C4-2B (cell line): Measurements from ENCODE around the gene EDIL3.

Source experiments
- H3K27ac ChIP-seq: fragments of 450-650 bp; 2 replicates; pipeline ENCODE4 v1.5.1; 2017
- ZFX ChIP-seq: fragments of 450-650 bp; IDR thresholded peaks from 2 replicates; pipeline ENCODE4 v1.6.1; 2017
- TF ChIP-seq, protein P1 (sequence below): fragments of 450-650 bp; conservative IDR thresholded peaks from 2 replicates; pipeline ENCODE4 v1.5.1; 2017; ENCODE audit warnings: mild to moderate bottlenecking

The EDIL3 gene

DNA sequence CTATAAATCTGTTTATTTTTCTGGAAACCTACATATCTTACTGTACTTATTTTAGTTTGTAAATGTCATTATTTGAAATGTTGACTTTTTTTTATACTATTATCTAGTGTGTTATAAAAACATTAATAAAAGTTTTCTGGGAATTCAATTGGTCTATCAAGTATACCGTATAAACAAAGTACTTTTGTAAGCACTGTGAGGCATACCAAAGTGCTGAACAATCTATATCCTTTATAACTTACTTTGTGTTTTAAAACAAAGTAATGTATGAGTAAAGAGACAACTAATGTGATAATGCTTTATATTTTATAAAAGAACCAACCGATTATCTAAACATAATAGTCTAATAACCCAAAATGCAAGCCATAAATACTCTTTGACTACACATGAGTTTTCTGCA, 23.1 kb downstream of the EDIL3 start:
- TF ChIP-seq, protein P1, sequence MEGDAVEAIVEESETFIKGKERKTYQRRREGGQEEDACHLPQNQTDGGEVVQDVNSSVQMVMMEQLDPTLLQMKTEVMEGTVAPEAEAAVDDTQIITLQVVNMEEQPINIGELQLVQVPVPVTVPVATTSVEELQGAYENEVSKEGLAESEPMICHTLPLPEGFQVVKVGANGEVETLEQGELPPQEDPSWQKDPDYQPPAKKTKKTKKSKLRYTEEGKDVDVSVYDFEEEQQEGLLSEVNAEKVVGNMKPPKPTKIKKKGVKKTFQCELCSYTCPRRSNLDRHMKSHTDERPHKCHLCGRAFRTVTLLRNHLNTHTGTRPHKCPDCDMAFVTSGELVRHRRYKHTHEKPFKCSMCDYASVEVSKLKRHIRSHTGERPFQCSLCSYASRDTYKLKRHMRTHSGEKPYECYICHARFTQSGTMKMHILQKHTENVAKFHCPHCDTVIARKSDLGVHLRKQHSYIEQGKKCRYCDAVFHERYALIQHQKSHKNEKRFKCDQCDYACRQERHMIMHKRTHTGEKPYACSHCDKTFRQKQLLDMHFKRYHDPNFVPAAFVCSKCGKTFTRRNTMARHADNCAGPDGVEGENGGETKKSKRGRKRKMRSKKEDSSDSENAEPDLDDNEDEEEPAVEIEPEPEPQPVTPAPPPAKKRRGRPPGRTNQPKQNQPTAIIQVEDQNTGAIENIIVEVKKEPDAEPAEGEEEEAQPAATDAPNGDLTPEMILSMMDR: no peak
- no peak for TF ChIP-seq ZFX
- H3K27ac ChIP-seq: no peak overlapping the region

DNA sequence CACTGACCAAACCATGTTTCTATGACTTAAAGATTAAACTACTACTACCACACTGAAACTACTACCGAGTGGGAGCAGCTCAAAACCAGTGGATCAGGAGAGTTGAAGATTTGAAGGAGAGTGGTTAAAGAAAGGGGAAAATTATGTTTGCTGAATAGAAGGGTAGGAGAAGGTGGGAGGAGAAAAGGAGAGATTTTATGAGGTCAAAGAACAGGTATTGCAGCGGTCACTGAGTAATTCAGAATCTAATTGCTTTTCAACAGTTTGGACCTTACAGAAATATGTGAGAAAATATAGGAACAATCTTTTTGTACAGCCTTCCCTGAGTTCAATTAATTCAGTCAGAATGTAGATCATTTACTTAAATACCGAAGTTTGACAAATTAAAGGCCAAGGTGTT, 24.6 kb downstream of the EDIL3 start:
- TF ChIP-seq ZFX: no peak
- TF ChIP-seq, protein P1: no peak
- H3K27ac ChIP-seq: no peak overlapping the region

DNA sequence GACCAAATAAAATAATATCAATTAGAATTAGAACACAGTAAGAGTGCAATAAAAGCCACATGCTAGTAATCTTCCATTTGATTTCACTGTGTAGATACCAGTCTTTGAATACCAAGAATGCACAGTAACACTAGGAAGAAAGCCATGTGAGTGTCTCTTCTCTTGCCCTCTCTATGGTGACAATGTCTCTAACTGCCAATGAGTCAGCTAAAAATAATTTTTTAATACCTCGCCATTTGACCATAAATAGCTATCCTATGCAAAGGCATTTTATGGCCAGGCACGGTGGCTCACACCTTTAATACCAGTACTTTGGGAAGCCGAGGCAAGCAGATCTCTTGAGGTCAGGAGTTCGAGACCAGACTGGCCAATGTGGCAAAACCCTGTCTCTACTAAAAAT, 30.6 kb downstream of the EDIL3 start:
- no peak overlapping the region for H3K27ac ChIP-seq
- TF ChIP-seq, protein P1: no peak
- TF ChIP-seq ZFX: no peak

DNA sequence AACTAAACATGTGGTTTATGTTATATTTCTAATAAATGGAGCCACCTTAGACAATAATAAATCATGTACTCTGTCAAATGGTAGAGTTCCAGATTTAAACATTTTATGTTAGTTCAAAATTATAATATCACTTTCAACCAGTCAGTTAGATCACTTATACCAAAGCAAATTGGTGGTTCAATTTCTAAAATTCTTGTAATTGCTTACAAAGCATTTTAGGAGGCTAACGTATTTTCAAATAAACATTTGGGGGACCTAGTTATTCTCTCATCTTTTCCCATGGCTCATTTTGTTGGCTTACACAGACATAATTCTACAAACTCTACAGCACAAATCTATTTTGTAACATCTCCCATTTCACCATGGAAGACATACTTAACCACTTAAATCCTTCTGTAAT, 39.9 kb downstream of the EDIL3 start:
- H3K27ac ChIP-seq: no peak overlapping the region
- TF ChIP-seq, protein P1: no peak
- TF ChIP-seq ZFX: no peak

DNA sequence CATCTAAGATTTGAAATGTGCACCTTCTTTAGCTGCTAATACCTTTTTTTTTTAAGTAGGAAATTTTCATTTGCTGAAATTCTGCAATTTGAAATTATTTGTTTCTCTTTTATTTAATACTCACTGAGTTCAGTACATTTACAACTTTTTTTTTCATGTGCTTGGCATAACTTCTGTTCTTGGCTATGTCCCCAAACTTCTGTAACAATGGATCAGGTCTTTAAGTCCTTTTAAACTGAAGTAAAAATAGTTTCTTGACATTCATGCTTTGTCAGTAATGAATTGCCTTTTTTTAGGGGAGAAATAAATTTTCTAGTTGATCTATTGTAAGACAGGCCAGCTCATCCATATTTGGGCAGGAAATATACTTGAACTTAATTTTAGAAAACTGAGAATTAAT, 41.5 kb downstream of the EDIL3 start:
- H3K27ac ChIP-seq: no peak overlapping the region
- TF ChIP-seq ZFX: no peak
- TF ChIP-seq, protein P1: no peak

DNA sequence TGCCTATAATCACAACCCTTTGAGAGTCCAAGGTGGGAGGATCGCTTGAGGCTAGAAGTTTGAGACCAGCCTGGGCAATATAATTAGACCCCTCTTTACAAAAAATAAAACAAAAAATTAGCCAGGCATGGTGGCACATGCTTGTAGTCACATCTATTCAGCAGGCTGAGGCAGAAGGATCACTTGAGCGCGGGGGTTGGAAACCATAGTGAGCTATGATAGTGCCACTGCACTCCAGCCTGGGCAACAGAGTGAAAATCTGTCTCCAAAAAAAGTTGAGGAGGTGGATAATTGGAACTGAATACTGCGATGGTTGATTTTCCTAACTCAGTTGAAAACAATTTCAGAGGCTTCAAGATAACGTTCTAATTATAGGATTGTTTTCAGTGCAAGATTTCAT, 52.6 kb downstream of the EDIL3 start:
- TF ChIP-seq ZFX: no peak
- TF ChIP-seq, protein P1: no peak

DNA sequence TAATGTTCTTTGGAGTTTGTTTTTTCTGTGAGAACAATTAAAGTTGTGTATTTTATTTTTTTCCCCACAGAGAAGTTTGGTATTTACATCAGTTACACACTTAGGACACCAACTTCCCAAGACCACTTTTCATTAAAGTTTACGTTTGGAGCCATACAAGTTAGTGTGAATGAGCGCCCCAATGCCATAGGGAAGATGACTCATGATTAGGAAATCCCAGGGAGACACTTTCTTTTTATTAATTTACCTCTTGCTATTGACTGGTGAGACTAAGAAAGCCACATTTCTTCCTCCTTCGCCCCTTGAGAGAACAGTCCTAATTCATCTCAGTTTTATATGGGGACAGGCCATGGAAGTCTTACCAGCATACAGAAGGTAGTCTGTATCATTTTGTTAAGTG, 57.1 kb downstream of the EDIL3 start:
- TF ChIP-seq, protein P1: no peak
- no peak for TF ChIP-seq ZFX
- no peak overlapping the region for H3K27ac ChIP-seq

More for the DNA sequence above, 52.6 kb downstream of the EDIL3 start:
- H3K27ac ChIP-seq: no peak overlapping the region
